Hematopoietic multipotent progenitor cell treated with erythropoietin and hydrocortisone succinate and interleukin-3 and kit ligand, for 15 days (in vitro differentiated cells): Measurements from ENCODE around the gene COMMD10.
"Not testable (repeated sequence)": the region's sequence is repeated elsewhere in the genome, so short reads cannot be mapped to it uniquely, and the experiment has no call there.

Experiments
- DNase-seq: peaks from one replicate; pipeline ENCODE4 v3.0.0-alpha.2; 2015; ENCODE audit warnings: low spot score

Gene COMMD10

DNA sequence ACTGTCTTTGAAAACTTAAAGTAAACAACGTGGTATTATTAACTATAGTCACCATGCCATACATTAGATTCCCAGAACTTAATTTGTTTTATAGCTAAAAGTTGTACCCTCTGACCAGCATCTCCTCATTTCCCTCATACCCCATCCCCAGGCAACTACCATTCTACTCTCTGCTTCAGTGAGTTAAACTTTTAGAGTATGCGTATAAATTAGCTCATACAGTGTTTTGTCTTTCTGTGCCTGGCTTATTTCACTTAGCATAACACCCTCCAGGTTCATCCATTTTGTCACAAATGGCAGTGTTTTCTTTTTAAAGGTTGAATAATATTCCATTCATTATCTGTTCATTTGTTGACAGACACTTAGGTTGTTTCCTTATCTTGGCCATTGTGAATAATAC is 14.2 kb downstream of the COMMD10 start:
- no peak for DNase-seq

DNA sequence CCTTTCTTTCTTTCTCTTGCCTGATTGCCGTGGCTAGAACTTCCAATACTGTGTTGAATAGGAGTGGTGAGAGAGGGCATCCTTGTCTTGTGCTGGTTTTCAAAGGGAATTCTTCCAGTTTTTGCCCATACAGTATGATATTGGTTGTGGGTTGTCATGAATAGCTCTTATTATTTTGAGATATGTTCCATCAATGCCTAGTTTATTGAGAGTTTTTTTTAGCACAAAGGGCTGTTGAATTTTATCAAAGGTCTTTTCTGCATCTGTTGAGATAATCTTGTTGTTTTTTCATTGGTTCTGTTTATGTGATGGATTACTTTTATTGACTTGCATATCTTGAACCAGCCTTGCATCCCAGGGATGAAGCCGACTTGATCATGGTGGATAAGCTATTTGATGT is 20.1 kb downstream of the COMMD10 start:
- not testable (repeated sequence) for DNase-seq

DNA sequence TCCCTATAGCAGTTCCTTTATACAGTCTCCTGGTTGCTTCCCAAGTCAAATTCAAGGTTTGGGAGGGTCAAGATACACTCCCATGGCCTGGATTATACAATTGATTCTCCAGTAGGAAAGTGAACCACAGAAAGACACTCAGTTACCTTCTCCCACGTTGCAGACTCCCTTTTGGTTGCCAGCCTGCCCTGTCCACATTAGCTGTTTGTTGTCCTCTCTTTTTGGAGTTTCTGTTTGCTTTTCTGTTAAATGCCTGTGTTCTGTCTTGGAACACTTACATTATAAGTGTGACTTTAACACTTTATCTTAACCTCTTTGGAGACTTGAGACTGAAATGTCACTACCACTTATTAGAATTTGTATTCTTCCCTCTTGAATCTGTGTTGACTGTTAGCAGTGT is 30.3 kb downstream of the COMMD10 start:
- DNase-seq = no peak

GRCh38 chr5:116130471-116130870 is 45.6 kb downstream of the COMMD10 start:
- no peak for DNase-seq

DNA sequence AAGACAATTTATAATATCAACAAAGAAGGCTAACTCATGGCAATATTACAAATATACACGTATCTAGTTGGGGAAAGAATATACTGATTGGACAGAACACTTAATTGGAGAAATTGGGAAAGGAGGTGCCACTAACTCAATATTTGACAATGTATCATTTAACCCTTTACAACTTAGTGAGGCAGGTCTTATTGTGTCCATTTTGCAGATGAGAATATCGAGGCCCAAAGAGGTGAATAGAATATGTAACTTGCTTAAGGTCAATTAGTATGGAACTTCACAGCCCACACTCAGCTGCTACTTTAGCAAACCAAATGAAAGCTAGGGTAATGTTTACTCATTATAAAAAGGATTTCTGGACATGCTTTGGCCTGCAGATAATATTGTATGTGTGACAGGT is 46.2 kb downstream of the COMMD10 start:
- DNase-seq = no peak

- no peak for DNase-seq
Measured at GRCh38 chr5:116133281-116133680, 48.5 kb downstream of the COMMD10 start.

- DNase-seq = no peak
Measured at GRCh38 chr5:116135344-116135743, 50.5 kb downstream of the COMMD10 start.

GRCh38 chr5:116137544-116138378 is 52.9 kb downstream of the COMMD10 start:
- peak; percentile 56 for DNase-seq

DNA sequence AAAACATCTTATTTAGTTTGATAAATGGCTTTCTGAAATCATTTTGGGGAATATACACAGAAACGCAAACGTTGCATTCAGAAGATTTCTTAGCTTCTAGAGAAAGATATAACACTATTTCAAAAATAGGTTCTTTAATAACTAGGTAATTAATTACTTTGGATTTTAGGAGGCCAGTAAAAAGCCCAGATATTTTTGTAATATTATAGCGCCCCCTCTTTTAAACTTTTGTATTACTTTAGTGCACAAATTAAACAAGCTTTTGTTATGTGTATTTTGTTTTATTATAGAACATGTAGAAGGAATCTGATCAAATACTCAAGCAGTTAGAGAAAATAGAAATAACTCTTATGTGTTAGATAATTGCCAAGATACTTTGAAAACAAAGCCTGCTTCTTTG is 57.7 kb downstream of the COMMD10 start:
- DNase-seq = no peak

DNA sequence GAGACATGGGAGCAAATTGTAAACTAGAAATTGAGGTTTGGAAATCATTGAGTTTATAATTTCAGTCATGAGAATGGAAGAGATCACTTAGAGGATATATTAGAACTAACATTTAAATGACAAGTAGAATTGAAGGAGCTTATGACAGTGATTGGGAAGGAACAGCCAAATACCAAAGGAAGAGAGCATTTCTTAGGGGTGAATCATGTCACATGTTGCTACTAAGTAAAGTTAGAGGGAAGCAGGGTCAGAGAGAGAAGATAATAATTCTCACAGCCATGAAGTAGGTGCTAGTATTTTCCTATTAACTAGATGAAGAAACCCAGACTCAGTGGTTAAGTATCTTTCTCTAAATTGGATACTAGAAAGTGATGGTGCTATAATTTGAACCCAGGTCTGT is 59.3 kb downstream of the COMMD10 start:
- no peak for DNase-seq

GRCh38 chr5:116144991-116145390 is 60.2 kb downstream of the COMMD10 start:
- DNase-seq = no peak

- no peak for DNase-seq
Measured at GRCh38 chr5:116145416-116145815, 60.6 kb downstream of the COMMD10 start.

GRCh38 chr5:116152169-116152568 is 67.3 kb downstream of the COMMD10 start:
- DNase-seq = no peak

GRCh38 chr5:116153687-116154174 is 68.9 kb downstream of the COMMD10 start:
- no peak for DNase-seq

- DNase-seq = no peak
Measured at GRCh38 chr5:116154252-116154651, 69.4 kb downstream of the COMMD10 start.

GRCh38 chr5:116154931-116155330 is 70.1 kb downstream of the COMMD10 start:
- no peak for DNase-seq

DNA sequence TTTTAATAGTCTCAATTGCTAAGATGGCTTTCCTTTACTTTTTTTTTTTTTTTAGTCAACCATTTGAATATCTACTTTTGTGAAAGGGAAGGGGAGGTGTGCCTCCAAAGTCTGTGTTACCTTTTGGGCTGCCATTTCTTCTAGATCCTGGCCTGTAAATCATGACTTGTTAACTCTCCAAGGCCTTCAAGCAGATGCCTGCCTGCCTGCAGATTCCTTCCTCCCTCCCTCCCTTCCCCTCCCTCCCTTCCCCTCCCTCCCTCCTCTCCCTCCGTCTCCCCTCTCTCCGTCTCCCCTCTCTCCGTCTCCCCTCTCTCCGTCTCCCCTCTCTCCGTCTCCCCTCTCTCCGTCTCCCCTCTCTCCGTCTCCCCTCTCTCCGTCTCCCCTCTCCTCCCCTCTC is 73.1 kb downstream of the COMMD10 start:
- DNase-seq = no peak

DNA sequence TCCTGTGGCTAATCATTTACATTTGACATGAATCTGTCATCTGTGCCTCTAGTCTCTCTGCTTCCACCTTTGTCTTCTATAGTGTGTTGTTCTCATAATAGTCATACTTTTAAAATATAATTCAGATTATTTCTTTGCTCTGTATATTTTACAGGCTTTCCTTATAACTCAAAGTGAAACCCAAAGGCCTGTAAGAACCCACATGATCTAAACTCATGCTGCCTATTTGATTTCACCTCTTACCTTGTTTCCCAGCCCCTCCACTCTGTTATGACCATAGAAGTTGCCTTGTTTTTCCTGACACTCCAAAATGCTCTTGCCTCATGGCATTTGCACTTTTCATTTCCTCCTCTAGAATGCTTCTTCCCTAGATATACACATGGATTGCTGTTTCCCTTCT is 74.2 kb downstream of the COMMD10 start:
- no peak for DNase-seq

- no peak for DNase-seq
Measured at GRCh38 chr5:116174111-116174510, 89.3 kb downstream of the COMMD10 start.

- DNase-seq = no peak
Measured at GRCh38 chr5:116176121-116176520, 91.3 kb downstream of the COMMD10 start.

DNA sequence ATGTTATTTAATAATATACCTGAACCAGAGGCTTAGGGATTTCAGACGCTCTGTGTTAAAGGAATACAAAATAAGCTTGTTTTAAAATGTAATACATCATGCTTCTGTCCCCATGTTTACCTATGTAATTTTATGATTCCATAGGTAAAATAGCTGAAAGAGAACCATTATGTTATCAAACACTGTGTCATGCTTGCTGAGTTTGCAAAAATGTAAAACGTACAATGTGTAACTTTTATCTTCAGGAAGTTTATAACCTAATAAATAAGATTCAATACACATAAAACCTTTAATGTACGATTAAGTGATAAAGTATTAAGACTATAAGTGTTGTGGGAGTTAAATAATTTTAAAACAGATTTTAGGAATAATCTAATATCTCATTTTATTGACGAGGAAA is 94.1 kb downstream of the COMMD10 start:
- no peak for DNase-seq

- no peak for DNase-seq
Measured at GRCh38 chr5:116209166-116209565, 124.3 kb downstream of the COMMD10 start.

DNA sequence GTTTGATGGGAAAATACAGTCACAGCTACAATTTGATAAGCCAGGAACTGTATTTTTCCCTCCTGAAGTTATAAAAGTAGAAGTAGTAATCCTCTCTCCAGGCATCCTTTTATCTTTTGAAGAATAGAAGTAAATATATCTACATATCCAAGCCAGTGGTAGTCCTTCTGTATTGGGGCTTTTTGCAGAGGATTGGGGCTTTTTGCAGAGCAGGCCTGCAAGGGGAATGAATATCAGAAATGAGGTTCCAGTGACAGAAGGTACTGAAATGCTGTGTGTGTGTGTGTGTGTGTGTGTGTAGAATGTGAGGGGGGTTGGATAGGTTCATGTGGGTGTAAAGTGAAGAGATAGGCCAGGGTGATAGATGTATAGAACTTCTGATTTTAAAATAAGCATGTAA is 127.4 kb downstream of the COMMD10 start:
- no peak for DNase-seq

GRCh38 chr5:116216246-116216645 is 131.4 kb downstream of the COMMD10 start:
- DNase-seq = no peak
